Measurements from ENCODE around the gene ATXN7L1. TPM values are rescaled to one million over a fixed set of nuclear protein-coding genes. Genes with fewer than 3 reads are reported as not detected.

ATXN7L1 gene
- total RNA-seq, 2 experiments from 2014 or later: 0.59 TPM; not detected in 1

DNA sequence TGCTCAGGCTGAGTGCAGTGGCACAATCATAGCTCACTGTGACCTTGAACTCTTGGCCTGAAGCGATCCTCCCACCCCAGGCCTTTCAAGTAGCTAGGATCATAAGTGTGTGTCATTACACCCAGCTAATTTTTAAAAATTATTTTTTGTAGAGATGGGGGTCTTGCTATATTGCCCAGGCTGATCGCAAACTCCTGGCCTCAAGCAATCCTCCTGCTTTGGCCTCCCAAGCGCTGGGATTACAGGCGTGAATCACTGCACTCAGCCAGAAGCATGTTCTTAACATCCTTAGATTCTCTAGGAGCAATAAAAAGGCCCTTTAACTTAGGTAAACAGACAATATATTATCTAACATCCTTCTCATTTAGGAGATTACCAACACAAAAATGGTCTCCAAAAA is 256.8 kb downstream of the ATXN7L1 start:
- intact Hi-C loops (cut with micrococcal nuclease; ENCODE audit: unreplicated experiment): no loop called here
- CTCF ChIA-PET (ENCODE audit: unreplicated experiment): no interaction called here
- no TSS peak for BruUV-seq (replicated peaks)

DNA sequence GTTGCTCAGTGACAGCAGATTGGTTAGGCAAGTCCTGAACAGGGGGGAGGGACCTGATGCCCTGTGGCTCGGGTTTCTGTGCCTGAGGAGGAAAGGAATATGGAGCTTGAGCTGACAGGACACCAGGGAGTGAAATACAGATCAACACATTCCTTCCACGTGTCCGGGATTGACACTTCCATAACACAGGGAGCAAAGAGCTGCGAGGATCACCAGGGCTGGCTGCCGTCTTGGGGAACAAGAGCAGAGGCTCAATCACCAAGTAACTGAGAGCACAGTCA is 258.4 kb downstream of the ATXN7L1 start:
- Histone ChIP-seq H3K27ac (ENCODE audit: low read depth, low read length, poor library complexity, severe bottlenecking) (no peak overlapping the region), H3K9me3 (ENCODE audit: low read length) (no peaks in the 10 kb centered on the region), H3K4me1 (ENCODE audit: insufficient read depth, low read length, poor library complexity, severe bottlenecking) (no peaks in the 10 kb centered on the region), H3K79me2 (ENCODE audit: insufficient read depth, low read depth, low read length) (no peaks in the 10 kb centered on the region), H3K4me3 (ENCODE audit: low read depth, low read length, poor library complexity, severe bottlenecking) (no peak overlapping the region), H3K36me3 (ENCODE audit: insufficient read depth, low read length) (no peaks in the 10 kb centered on the region), H2AFZ (ENCODE audit: low read length) (no peak overlapping the region), H3K4me2 (ENCODE audit: low read length) (no peak overlapping the region), H3K9me2 (ENCODE audit: insufficient read depth, low read length) (no peaks in the 10 kb centered on the region), H4K20me1 (ENCODE audit: insufficient read depth, low read length) (no peaks in the 10 kb centered on the region)
- CTCF ChIA-PET (ENCODE audit: unreplicated experiment): no interaction called here
- no TSS peak for BruUV-seq (replicated peaks)
- no peak for TF ChIP-seq EZH2phosphoT487 (IDR thresholded peaks at IDR 0.05; ENCODE audit: borderline replicate concordance, low read depth, low read length)
- POLR2A ChIA-PET: no interaction called here
- no peak for DNase-seq (ENCODE audit: low spot score)
- intact Hi-C loops (cut with micrococcal nuclease; ENCODE audit: unreplicated experiment): no loop called here

More for the DNA sequence above, 256.8 kb downstream of the ATXN7L1 start:
- Histone ChIP-seq H2AFZ (ENCODE audit: low read length) (no peak overlapping the region), H3K79me2 (ENCODE audit: insufficient read depth, low read depth, low read length) (no peaks in the 10 kb centered on the region), H3K4me1 (ENCODE audit: insufficient read depth, low read length, poor library complexity, severe bottlenecking) (no peaks in the 10 kb centered on the region), H3K9me2 (ENCODE audit: insufficient read depth, low read length) (no peaks in the 10 kb centered on the region), H3K36me3 (ENCODE audit: insufficient read depth, low read length) (no peaks in the 10 kb centered on the region), H4K20me1 (ENCODE audit: insufficient read depth, low read length) (no peaks in the 10 kb centered on the region), H3K27ac (ENCODE audit: low read depth, low read length, poor library complexity, severe bottlenecking) (no peak overlapping the region), H3K4me2 (ENCODE audit: low read length) (no peak overlapping the region), H3K9me3 (ENCODE audit: low read length) (no peaks in the 10 kb centered on the region), H3K4me3 (ENCODE audit: low read depth, low read length, poor library complexity, severe bottlenecking) (no peak overlapping the region)
- DNase-seq (ENCODE audit: low spot score): no peak
- no peak for TF ChIP-seq EZH2phosphoT487 (IDR thresholded peaks at IDR 0.05; ENCODE audit: borderline replicate concordance, low read depth, low read length)
- TF ChIP-seq, protein P1, sequence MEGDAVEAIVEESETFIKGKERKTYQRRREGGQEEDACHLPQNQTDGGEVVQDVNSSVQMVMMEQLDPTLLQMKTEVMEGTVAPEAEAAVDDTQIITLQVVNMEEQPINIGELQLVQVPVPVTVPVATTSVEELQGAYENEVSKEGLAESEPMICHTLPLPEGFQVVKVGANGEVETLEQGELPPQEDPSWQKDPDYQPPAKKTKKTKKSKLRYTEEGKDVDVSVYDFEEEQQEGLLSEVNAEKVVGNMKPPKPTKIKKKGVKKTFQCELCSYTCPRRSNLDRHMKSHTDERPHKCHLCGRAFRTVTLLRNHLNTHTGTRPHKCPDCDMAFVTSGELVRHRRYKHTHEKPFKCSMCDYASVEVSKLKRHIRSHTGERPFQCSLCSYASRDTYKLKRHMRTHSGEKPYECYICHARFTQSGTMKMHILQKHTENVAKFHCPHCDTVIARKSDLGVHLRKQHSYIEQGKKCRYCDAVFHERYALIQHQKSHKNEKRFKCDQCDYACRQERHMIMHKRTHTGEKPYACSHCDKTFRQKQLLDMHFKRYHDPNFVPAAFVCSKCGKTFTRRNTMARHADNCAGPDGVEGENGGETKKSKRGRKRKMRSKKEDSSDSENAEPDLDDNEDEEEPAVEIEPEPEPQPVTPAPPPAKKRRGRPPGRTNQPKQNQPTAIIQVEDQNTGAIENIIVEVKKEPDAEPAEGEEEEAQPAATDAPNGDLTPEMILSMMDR (conservative IDR thresholded peaks at IDR 0.05; ENCODE audit: low read length): no peak
- POLR2A ChIA-PET: no interaction called here

GRCh38 chr7:105617280-105618015 is 259.0 kb downstream of the ATXN7L1 start:
- ChIA-PET POLR2A (no interaction called here), CTCF (ENCODE audit: unreplicated experiment) (no interaction called here)
- DNase-seq (ENCODE audit: low spot score): no peak
- Histone ChIP-seq H3K36me3 (ENCODE audit: insufficient read depth, low read length) (no peaks in the 10 kb centered on the region), H2AFZ (ENCODE audit: low read length) (no peak overlapping the region), H3K4me1 (ENCODE audit: insufficient read depth, low read length, poor library complexity, severe bottlenecking) (no peaks in the 10 kb centered on the region), H3K27ac (ENCODE audit: low read depth, low read length, poor library complexity, severe bottlenecking) (no peak overlapping the region), H3K4me2 (ENCODE audit: low read length) (no peak overlapping the region), H3K79me2 (ENCODE audit: insufficient read depth, low read depth, low read length) (no peaks in the 10 kb centered on the region), H3K9me3 (ENCODE audit: low read length) (no peaks in the 10 kb centered on the region), H3K4me3 (ENCODE audit: low read depth, low read length, poor library complexity, severe bottlenecking) (no peak overlapping the region), H4K20me1 (ENCODE audit: insufficient read depth, low read length) (no peaks in the 10 kb centered on the region), H3K9me2 (ENCODE audit: insufficient read depth, low read length) (no peaks in the 10 kb centered on the region)
- no TSS peak for BruUV-seq (replicated peaks)
- intact Hi-C loops (cut with micrococcal nuclease; ENCODE audit: unreplicated experiment): no loop called here
- TF ChIP-seq EZH2phosphoT487 (IDR thresholded peaks at IDR 0.05; ENCODE audit: borderline replicate concordance, low read depth, low read length): no peak
- TF ChIP-seq, protein P1 (conservative IDR thresholded peaks at IDR 0.05; ENCODE audit: low read length): no peak

All from OCI-LY7 (cell line).